ENCODE measurements around the gene NOM1. TPM values are rescaled to one million over a fixed set of nuclear protein-coding genes. Genes with fewer than 3 reads are reported as not detected.
"Not testable (repeated sequence)": the region's sequence is repeated elsewhere in the genome, so short reads cannot be mapped to it uniquely, and the experiment has no call there.

Gene NOM1
- total RNA-seq, 1 donor from 2014 or later, result 17.6 TPM

DNA sequence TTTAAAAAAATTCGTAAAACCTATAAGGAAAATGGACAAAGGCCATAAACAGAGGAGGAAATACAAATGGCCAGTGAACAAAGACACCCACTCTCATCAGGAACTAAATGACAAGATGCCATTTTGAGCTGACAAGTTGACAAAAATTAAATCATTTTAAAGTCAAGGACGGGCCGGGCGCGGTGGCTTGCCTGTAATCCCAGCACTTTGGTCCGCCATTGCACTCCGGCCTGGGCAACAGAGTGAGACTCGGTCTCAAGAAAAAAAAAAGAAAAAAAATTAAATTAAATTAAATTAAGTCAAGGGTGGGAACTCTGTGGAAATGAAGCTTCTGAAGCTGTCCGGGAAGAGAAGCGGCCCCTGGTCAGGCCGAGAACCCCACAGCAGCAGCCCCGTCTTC is 1.2 kb upstream of the NOM1 start:
- DNase-seq (ENCODE audit: low read depth) (no peak), FAIRE-seq (no peak)
- TF ChIP-seq, protein P1, sequence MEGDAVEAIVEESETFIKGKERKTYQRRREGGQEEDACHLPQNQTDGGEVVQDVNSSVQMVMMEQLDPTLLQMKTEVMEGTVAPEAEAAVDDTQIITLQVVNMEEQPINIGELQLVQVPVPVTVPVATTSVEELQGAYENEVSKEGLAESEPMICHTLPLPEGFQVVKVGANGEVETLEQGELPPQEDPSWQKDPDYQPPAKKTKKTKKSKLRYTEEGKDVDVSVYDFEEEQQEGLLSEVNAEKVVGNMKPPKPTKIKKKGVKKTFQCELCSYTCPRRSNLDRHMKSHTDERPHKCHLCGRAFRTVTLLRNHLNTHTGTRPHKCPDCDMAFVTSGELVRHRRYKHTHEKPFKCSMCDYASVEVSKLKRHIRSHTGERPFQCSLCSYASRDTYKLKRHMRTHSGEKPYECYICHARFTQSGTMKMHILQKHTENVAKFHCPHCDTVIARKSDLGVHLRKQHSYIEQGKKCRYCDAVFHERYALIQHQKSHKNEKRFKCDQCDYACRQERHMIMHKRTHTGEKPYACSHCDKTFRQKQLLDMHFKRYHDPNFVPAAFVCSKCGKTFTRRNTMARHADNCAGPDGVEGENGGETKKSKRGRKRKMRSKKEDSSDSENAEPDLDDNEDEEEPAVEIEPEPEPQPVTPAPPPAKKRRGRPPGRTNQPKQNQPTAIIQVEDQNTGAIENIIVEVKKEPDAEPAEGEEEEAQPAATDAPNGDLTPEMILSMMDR (IDR thresholded peaks at IDR 0.05; ENCODE audit: insufficient read depth, low read length, severe bottlenecking), result no peak
- no peaks in the 10 kb centered on the region for H3K27me3 ChIP-seq (ENCODE audit: control insufficient read depth, insufficient read depth, low read length)
- H3K4me3 ChIP-seq (ENCODE audit: low read depth, low read length), result no peak overlapping the region
- H3K36me3 ChIP-seq (ENCODE audit: control insufficient read depth, insufficient read depth, low read length), result peaks cover 11% of the 10 kb centered on the region

DNA sequence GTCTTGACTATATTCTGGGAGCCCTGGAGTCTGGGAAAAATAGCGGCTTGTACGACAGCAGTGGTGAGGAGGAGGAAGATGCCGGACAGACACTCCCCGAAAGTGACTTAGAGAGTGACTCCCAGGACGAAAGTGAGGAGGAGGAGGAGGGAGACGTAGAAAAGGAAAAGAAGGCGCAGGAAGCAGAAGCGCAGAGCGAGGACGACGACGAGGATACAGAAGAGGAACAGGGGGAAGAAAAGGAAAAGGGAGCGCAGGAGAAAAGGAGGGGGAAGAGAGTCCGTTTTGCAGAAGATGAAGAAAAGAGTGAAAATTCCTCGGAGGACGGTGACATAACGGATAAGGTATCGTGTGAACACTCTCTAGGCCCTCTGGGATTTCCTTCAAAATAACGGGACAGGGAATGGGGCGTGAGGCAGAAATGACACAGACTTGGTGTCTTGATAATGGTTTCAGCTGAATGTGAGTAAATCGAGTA is 908 bp downstream of the NOM1 start:
- TF ChIP-seq, protein P1 (IDR thresholded peaks at IDR 0.05; ENCODE audit: insufficient read depth, low read length, severe bottlenecking), result no peak
- Histone ChIP-seq H3K4me3 (ENCODE audit: low read depth, low read length) (peak overlapping the region; percentile 72), H3K27me3 (ENCODE audit: control insufficient read depth, insufficient read depth, low read length) (no peaks in the 10 kb centered on the region), H3K36me3 (ENCODE audit: control insufficient read depth, insufficient read depth, low read length) (peaks cover 19% of the 10 kb centered on the region)
- FAIRE-seq, result no peak
- DNase-seq (ENCODE audit: low read depth), result peak; percentile 12

DNA sequence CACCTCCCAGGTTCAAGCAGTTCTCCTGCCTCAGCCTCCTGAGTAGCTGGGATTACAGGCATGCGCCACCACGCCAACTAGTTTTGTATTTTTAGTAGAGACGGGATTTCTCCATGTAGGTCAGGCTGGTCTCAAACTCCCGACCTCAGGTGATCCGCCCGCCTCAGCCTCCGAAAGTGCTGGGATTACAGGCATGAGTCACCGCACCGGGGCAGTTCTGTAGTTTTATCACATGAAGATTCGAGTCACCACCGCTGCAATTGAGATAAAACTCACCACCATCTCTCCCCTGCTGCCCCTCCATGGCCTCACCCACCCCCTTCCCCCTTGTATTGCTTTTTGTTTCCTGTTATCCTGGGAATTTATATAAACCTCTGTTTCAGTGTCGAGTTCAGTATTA is 3.7 kb downstream of the NOM1 start:
- not testable (repeated sequence) for FAIRE-seq; H3K27me3 ChIP-seq (ENCODE audit: control insufficient read depth, insufficient read depth, low read length); H3K4me3 ChIP-seq (ENCODE audit: low read depth, low read length); DNase-seq (ENCODE audit: low read depth)
- H3K36me3 ChIP-seq (ENCODE audit: control insufficient read depth, insufficient read depth, low read length), result peaks cover 24% of the 10 kb centered on the region

DNA sequence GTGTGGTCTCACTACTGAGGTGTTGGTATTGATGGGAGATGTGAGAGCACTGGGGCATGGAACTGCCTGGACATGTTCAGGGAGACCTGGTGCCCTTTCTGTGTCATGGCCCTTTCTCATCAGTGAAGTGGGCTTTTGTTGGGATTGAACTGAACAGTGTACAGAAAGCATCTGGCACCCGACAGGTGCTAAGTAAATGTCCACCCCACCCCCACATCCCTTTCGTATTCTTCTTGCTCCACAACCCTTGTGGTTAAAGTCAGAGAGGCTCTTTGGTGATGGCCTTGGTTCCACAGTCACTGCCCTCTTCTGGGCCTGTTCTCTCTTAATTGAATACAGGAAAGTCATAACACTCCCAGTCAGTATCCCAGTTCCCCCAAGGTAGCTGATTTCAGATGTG is 5.4 kb downstream of the NOM1 start:
- DNase-seq (ENCODE audit: low read depth) (no peak), FAIRE-seq (no peak)
- TF ChIP-seq, protein P1 (IDR thresholded peaks at IDR 0.05; ENCODE audit: insufficient read depth, low read length, severe bottlenecking), result no peak
- H3K36me3 ChIP-seq (ENCODE audit: control insufficient read depth, insufficient read depth, low read length), result peaks cover 28% of the 10 kb centered on the region
- H3K27me3 ChIP-seq (ENCODE audit: control insufficient read depth, insufficient read depth, low read length), result no peaks in the 10 kb centered on the region
- no peak overlapping the region for H3K4me3 ChIP-seq (ENCODE audit: low read depth, low read length)

DNA sequence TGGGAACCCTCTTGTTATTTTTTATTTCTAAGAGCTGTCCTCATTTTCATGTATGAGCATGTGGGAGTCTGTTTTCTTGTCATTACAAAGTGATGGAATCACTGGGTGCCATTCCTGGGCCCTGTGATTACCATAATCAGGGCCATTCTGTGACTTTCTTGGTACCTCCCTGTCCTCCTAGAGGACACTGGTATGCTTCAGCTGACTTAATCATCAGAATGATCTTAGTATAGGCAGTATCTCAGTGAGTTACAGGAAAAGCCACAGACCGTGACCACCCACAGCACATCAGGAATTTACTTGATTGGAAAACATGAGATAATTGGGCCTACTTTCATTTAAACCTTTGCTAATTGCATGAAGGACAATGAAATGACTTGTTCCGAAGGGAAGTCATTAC is 7.2 kb downstream of the NOM1 start:
- DNase-seq (ENCODE audit: low read depth) (no peak), FAIRE-seq (no peak)
- TF ChIP-seq, protein P1 (IDR thresholded peaks at IDR 0.05; ENCODE audit: insufficient read depth, low read length, severe bottlenecking), result no peak
- peaks cover 36% of the 10 kb centered on the region for H3K36me3 ChIP-seq (ENCODE audit: control insufficient read depth, insufficient read depth, low read length)
- H3K4me3 ChIP-seq (ENCODE audit: low read depth, low read length), result no peak overlapping the region
- H3K27me3 ChIP-seq (ENCODE audit: control insufficient read depth, insufficient read depth, low read length), result no peaks in the 10 kb centered on the region

DNA sequence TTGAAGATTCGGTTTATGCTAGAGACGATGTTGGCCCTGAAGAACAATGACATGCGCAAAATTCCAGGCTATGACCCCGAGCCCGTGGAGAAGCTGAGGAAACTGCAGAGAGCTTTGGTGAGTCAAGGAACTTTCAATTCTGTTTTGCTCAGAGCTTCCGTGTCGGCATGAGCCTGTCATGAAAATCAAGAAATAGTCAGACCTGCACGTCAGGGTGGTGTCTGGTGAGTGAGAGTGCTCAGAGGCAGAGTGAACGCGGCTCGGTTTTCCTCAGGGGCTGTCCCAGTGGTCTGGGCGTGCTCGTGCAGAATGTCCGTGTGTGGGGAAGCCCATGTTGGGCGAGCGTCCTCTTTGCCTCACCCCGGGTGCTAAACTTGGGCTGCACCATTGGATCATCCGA is 12.6 kb downstream of the NOM1 start:
- no peak for DNase-seq (ENCODE audit: low read depth)
- Histone ChIP-seq H3K27me3 (ENCODE audit: control insufficient read depth, insufficient read depth, low read length) (no peaks in the 10 kb centered on the region), H3K4me3 (ENCODE audit: low read depth, low read length) (no peak overlapping the region), H3K36me3 (ENCODE audit: control insufficient read depth, insufficient read depth, low read length) (peaks cover 33% of the 10 kb centered on the region)
- TF ChIP-seq, protein P1 (IDR thresholded peaks at IDR 0.05; ENCODE audit: insufficient read depth, low read length, severe bottlenecking), result no peak
- no peak for FAIRE-seq

Measured in bronchial epithelial cell (primary cell).